D721Med (cell line): ENCODE data around the gene GSDMA.

Experiments
- DNase-seq: peaks from one replicate; pipeline ENCODE4 v3.0.0; 2011; ENCODE audit warnings: low spot score; ENCODE audit not compliant: insufficient read length
- FAIRE-seq: peaks from 2 replicates; lab custom pipeline; 2011; peaks lifted over from hg19 to GRCh38; lab: Jason Lieb, UNC
- TF ChIP-seq, protein P1 (sequence below): IDR thresholded peaks from 2 replicates; pipeline ENCODE4 v1.5.1; 2012; ENCODE audit warnings: mild to moderate bottlenecking, control low read depth; ENCODE audit not compliant: insufficient read depth; ENCODE audit errors: missing control alignments

Gene GSDMA

DNA sequence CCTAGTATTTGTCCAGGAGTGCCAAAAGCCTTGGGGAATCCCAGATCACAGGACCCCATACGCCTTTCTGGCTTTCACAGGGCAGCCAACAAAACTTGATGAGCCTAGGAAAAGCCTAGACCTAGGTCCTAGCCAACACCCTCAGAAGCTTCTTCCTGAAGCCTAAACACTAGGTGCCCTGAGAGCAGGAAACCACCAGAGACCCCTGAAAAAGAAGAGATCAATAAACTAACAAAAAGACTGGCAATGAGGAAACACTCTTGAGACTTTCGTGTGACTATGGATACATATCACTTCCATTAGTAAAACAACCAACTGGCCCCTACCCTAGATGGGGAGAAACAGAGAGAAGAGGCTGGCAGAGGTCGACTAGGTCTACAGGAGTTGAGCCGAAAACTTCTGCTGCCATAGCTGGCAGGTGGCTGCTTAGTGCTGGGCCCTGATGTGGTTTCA, 36.6 kb upstream of the GSDMA start:
- TF ChIP-seq, protein P1, sequence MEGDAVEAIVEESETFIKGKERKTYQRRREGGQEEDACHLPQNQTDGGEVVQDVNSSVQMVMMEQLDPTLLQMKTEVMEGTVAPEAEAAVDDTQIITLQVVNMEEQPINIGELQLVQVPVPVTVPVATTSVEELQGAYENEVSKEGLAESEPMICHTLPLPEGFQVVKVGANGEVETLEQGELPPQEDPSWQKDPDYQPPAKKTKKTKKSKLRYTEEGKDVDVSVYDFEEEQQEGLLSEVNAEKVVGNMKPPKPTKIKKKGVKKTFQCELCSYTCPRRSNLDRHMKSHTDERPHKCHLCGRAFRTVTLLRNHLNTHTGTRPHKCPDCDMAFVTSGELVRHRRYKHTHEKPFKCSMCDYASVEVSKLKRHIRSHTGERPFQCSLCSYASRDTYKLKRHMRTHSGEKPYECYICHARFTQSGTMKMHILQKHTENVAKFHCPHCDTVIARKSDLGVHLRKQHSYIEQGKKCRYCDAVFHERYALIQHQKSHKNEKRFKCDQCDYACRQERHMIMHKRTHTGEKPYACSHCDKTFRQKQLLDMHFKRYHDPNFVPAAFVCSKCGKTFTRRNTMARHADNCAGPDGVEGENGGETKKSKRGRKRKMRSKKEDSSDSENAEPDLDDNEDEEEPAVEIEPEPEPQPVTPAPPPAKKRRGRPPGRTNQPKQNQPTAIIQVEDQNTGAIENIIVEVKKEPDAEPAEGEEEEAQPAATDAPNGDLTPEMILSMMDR, result no peak
- no peak for FAIRE-seq

DNA sequence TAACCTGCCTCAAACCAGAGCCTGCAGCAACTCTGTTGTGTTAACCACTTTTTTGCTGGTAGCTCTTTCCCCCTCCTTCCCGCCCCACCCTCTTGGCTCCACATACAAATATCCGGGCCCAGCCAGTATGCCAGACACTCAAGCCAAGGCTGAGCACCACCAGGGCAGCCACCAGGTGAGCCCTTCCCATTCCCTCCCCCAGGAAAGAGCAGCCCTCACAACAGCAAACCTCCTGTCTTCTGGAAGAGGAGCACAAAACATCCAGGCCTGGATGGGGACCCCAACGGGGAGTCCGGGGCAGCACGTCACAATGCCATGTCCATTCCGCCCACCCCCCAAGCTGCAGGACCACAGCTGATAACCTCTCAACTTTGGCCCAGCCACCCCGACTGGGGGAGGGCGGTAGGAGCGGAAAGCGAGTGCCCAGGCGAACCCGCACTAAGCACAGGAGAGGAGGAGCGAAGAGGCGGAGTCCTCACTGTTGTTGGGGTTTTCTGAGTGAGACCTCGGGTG, 36.2 kb upstream of the GSDMA start:
- FAIRE-seq, result no peak
- DNase-seq, result no peak
- TF ChIP-seq, protein P1, result no peak

More for the DNA sequence above, 36.6 kb upstream of the GSDMA start:
- DNase-seq, result no peak

DNA sequence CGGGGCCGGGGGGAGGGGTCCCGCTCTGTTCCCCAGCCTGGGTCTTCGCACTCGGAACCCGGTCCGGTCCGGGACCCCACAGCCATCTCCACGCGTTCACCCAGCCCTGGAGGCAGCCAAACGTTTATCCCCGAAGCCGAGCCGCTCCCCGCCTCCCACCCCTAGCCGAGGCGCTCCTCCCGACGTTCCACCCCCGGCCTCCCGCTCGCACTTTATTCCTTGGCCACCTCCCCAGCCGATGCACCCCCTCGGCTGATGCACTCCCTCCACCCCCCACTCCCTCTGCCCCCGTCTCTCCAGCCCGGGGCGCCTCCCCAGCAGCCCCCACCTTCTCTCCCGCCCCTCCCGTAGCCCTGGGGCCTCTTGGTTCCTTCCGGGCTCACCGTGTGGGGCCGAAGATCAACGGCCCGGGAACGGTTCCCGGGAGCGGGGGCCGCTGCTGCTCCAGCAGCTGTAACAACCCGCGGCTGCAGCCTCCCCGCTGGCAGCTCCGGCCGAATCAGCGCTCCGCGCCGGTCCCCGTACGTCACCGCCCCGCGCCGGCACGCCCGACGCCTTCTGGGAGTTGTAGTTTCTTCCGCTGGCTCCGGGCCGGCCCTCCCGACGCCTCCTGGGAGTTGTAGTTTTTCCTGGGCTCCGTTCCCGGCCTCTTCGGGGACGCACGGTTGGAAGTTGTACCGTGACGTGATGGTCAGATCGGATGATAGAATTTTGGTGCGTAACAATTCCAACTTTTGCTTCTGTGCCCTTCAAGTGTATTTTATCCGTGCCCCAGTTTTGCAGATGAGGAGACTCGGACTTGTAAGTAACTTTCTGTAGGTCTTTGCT, 35.5 kb upstream of the GSDMA start, which contains the start of the genes LRRC3C and ORMDL3:
LRRC3C (plus strand) TSS at position 632 of the 828 bp plus-strand sequence. CDS start 13,792 bp downstream, outside the sequence.
ORMDL3 (minus strand) TSS at position 501 of the 828 bp plus-strand sequence. CDS start 3,398 bp downstream, outside the sequence.
- FAIRE-seq, result no peak
- TF ChIP-seq, protein P1, result no peak
- peak; percentile 86 for DNase-seq

DNA sequence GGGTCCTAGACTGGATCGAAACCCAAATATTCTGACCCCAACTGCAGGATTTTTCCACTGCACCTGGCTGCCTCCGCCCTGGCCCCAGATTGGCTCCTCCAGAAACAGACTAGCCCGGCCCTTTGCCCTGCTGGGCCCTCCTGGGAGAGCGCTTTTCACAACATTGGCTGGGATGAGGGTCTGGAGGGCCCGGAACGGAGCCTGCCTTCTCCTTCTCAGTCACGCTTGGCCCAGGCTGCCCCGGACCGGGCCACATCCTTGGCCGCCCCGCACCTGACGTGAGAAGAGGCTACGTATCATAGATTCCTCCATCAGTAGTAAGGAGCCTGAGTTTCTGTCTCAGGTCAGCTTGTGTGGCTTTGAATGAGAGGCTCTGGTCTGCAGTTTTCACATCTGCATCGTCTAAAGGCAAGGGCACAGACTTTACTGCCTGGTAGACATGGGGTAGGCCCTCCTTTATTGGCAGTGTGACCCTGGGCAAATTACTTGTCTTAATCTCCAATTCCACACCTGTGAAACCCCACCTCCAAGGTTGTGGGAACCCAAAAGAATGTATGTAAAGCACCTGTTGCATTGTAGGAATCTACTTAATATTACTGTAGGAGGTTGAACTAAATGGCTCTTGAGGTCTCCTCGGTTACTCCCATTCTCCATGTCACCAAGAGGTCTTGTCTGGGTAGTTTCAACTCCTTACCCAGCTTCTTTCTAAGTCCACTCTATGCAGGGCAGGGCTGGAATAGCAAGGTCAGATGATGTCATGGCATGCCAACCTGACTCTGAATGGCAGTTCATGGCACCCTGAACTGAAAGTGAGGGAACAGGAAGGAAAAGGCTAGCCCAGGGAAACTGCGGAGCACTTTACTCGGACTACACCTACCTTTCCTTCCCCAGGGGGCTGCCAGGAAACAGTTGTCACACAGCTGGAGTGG, 34.6 kb upstream of the GSDMA start:
- DNase-seq (no peak), FAIRE-seq (no peak)
- TF ChIP-seq, protein P1, result no peak

DNA sequence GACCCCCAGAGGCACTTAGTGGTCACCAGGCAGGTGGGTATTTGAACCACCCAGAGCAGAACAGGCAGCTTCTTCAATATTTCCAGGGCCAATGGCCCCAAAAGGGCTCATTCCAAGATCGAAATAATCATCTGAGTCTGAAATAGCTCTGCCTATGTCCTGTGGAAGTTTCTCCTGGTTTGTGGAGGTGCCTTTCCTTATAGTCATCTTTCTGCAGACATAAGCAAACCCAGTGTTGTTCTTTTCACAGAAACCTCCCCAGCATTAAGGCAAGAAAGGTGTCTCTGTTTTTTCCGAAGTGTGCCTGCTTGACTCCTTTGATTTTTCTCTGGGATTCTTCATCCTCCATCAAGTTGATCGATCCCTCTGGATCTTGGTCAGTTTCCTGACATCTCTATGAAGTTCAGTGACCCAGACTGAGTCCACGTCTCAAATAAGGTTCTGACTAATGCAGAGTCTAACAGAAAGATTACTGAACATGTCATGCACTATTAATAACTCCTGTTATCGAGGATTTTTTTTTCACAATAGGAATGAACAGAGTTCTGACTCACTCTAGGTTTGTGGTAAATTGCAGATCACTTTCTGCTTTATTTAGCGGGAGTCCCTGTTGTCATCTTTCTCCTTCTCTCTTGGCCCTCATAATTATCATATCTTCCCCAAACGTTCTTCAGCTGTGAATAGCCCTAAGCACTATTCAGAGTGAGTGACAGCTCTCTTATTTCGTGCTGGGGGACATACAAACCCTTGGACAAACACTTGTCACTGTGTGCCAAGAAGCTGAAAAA, 33.8 kb upstream of the GSDMA start:
- FAIRE-seq, result no peak
- TF ChIP-seq, protein P1, result no peak
- no peak for DNase-seq

DNA sequence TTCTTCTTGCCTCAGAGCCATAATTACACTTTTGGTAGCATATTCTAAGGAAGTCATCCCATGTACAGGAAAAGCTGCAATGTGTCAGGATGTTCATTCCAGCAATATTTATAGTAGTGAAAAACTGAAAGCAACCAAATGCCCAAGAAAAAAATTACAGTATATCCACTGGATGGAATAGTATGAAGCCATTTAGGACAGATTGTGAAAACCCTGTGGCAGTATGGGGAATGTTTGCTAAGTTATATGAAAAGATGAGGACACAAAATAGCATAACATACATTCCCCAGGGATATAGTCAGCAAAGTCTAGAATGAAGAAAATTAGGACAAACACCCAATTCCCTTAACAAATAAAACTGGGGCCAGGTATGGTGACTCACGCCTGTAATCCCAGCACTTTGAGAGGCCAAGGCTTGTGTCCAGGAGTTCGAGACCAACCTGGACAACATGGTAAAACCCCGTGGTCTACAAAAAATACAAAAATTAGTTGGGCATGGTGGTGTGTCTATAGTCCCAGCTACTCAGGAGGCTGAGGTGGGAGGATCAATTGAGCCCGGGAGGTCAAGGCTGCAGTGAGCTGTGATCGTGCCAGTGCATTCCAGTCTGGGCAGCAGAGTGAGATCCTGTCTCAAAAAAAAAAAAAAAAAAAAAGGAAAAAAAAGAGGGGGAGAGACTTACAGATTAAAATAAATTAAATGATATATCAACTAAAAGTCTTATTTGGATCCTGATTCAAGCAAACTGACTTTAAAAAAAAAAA, 33.0 kb upstream of the GSDMA start:
- FAIRE-seq, result no peak
- TF ChIP-seq, protein P1, result no peak
- no peak for DNase-seq
